Activated CD8-positive, alpha-beta memory T cell treated with anti-CD3 and anti-CD28 coated beads for 48 hours (primary cell): ENCODE measurements around the gene TIMM13.

Source experiments
- DNase-seq, 3 experiments: peaks; one replicate each; pipeline ENCODE4 v3.0.0-alpha.2; 2020; ENCODE audit warnings: low read depth in 2 of 3, low spot score in 2 of 3

The TIMM13 gene

DNA sequence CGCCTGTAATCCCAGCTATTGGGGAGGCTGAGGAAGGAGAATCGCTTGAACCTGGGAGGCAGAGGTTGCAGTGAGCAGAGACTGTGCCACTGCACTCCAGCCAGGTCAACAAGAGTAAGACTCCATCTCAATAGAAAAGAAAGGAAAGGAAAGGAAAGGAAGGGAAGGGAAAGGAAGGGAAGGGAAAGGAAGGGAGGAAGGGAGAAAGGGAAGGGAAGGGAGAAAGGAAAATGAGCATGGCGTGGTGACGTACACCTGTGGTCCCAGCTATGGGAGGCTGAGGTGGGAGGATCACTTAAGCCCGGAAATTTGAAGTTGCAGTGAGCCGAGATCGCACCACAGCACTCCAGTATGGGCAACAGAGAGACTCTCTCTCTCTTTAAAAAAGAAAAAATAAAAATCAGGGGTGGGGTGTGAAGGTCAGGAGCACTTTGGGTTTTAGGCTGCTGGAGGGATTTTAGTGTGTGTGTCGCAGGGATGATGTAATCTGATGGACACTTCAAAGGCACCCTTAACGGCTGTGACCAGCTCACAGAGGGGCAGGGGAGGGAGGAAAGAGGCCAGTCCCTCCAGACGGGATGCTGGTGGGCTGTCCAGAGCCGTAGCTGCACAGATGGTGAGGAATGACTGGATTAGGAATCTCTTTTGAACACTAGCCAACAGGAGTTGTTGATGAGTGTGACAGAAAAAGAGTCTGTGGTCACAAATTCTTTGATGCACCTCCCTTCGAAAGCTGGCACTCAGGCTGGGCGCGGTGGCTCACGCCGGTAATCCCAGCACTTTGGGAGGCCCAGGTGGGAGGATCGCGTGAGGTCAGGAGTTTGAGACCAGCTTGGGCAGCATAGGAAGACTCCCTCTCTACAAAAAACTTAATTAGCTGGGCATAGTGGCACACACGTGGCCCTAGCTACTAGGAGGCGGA is 39.8 kb downstream of the TIMM13 start:
- no peak for DNase-seq

DNA sequence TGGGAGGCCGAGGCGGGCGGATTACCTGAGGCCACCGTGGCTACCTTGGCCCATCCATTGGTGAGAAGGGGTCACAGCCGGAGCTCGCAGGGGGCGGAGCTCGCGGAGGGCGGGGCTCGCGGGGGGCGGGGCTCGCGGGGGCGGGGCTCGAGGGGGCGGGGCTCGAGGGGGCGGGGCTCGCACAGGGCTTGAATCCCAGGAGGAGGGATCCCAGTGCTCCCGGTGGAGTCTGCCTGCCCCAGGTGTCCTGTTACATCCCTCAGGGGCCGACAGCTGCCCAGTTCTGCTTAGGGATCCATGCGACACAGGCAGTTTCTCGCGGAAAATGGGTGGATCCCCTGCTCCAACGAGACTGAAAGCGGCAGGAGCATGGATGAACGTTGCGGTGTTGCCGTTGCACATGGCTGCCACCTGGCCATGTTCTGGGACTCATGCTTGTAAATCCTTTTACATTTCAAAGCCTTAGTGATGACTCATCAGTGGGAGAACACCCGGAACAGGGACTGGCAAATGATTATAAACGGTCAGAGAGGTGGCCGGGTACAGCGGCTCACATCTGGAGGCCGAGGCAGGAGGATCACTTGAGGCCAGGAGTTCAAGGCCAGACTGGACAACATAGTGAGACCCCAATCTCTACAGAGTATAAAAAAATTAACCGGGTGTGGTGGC is 42.2 kb downstream of the TIMM13 start:
- DNase-seq = no peak

DNA sequence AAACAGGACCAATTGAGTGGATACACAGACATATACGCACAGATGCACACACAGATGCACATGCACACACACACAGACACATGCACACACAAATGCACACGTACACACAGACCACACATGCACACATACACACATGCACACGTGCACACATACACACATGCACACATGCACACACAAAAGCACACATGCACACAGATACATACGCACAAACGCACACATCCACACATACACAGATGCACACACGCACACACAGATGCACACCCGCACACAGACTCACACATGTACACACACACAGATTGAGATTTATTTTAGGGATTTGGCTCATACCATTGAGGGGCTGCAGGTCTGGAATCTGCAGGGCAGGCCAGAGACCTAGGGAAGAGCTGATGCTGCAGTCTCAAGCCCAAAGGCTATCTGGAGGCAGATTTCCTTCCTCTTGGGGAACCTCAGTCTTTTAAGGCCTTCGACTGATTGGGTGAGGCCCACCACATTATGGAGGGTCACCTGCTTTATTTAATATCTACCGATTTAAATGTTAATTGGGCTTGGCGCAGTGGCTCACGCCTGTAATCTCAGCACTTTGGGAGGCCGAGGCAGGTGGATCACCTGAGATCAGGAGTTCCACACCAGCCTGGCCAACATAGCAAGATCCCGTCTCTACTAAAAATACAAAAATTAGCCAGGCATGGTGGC is 44.7 kb downstream of the TIMM13 start:
- no peak for DNase-seq

DNA sequence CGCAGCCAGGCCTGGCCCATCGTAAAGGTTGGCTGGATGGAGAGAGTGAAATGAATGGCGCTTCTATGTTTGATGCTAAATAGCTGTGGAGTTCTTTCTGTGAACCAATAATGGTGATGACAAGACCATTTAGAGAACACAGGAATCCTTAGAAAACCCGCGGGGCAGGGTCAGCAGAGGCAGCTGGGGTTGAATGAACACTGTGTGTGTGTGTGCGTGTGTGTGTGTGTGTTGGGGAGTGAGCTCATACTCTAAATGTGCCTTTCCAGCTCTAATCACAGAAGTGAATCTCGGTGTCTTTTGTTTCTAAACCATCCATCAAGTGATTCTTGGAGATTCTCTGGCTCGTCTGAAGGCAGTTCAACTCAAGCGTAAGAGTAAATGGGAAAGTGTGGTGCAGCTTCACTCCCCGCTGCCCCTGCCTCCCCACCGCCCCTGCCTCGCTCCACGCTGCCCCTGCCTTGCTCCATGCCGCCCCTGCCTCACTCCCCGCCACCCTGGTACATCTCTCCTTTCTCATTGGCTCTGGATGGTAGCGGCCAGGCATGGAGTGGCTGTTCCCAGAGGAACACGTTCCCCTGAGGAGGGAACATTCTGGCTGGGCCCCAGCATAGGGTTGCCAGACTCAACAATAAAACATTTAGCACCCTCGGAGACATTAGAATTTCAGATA is 46.1 kb downstream of the TIMM13 start:
- no peak for DNase-seq

DNA sequence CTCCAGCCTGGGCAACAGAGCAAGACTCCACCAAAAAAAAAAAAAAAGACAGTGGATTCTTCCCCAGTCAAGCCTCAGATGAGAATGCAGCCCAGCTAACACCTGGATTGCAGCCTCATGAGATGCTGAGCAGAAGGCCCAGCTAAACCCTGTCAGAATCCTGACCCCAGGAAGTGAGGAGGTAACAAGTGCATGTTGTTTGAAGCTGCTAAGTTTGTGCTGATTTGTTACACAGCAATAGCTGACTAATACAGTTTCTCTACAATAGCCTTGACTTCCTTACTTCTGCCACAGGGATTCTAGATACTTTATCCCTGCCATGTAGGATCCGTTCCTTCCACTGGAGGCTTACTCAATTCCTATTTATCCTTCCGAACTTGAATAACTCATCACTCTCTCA is 46.8 kb downstream of the TIMM13 start:
- DNase-seq = no peak

DNA sequence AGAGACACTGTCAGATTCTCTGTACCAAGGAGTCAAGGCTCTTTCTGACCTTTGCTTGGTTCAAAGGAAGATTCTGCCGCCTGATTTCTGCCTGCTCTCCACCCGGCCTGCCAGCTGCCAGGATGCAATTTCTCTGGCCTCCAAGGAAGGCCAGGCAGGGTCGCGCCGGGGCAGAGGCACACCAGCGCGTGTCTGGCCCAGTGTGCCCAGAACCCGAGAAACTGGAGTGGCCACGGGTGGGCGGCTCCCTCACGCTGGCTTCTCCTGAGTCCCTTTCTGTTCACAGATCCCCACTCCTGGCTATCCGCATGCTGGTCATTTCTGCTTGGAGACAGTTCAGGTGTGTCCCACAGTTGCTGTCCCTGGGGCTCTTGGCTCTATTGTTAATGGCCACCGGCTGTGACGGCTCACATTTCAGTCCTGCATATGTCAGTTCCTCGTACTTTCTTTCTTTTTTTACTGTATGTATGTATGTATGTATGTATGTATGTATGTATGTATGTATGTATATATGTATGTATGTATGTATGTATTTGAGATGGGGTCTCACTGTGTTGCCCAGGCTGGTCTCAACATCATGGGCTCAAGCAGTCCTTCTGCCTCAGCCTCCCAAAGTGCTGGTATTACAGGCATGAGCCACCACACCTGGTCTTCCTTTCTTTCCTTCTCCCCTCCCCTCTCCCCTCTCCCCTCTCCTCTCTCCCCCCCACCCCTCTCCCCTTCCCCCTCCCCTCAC is 50.4 kb downstream of the TIMM13 start:
- DNase-seq = no peak
